Right forelimb (tissue), 1 donor: ENCODE measurements around the gene INHA.

Experiments used
- DNase-seq: peaks from one replicate; pipeline ENCODE4 v3.0.0-alpha.2; 2018

The INHA gene

DNA sequence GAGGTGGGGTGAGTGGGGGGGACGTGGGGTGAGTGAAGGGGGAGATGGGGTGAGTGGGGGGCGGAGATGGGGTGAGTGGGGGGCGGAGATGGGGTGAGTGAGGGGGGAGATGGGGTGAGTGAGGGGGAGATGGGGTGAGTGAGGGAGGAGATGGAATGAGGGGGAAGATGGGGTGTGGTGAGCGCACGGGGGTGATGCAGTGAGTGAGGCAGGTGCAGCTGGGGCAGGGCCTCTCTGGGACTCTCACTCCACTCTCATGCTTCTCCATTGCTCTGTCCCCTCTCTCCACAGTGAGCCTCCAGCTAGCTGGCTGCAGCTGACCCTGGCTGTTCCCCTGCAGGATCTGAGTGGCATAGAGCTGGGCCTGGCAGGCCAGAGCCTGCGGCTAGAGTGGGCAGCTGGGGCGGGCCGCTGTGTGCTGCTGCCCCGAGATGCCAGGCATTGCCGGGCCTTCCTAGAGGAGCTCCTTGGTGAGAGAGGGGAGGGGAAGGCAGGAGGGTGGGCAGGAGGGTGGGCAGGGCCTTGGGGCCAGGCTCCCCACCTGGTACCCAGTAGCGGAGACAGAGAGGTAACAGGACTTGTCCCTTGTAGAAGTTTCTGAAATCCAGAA is 41.5 kb downstream of the INHA start:
- no peak for DNase-seq

DNA sequence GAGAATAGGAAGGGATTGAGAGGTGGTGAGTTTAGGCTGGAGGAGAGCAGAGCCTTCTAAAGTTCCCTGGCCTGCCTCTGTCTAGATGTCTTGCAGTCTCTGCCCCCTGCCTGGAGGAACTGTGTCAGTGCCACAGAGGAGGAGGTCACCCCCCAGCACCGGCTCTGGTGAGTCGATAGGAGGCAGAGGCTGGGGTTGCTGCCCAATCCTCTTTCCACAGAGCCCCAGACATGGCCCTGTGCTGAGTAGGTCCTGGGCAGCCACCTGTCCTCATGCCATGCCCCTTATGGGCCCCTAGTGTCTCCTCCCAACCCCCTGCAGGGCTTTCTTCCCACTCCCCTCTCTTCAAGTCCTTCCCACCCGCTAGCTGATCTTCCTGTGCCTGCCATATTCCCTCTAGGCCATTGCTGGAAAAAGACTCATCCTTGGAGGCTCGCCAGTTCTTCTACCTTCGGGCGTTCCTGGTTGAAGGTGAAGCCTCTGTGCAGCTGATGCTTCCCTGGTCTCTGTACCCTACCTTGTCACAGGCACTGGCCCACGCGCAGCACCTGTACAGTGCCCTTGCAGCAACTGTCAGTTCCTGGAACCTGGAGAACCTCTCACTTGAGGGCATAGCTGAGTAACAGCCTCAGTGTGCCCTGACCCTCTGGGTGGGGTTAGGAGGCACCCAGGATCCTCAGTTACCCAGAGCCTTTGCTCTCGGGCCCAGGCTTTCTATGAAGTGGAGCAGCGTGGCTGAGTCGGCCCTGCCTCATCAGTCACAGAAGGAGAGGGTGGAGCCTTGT is 42.2 kb downstream of the INHA start:
- no peak for DNase-seq

DNA sequence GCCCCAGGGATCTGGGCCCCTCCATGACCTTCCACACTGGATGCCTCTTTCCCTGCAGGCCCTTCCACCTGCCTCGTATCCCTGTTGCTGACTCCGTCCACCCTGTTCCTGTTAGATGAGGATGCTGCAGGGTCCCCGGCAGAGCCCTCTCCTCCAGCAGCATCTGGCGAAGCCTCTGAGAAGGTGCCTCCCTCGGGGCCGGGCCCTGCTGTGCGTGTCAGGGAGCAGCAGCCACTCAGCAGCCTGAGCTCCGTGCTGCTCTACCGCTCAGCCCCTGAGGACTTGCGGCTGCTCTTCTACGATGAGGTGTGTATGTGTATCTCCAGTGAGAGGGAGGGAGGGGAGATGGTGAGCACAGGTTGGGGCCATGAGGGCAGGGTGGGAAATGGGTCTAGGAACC is 42.9 kb downstream of the INHA start:
- DNase-seq = no peak

DNA sequence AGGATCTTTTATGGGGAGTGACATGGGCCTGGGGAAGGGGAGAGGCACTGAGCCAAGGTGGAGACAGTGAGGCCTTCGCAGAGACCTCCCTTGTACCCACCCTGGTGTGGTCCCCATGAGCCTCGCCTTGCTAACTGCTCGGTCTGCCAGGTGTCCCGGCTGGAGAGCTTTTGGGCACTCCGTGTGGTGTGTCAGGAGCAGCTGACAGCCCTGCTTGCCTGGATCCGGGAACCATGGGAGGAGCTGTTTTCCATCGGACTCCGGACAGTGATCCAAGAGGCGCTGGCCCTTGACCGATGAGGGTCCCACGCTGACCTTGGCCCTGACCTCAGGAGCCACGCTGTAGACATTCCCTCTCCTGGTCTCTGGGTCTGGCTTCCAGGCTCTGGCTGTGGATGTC is 43.8 kb downstream of the INHA start:
- no peak for DNase-seq

DNA sequence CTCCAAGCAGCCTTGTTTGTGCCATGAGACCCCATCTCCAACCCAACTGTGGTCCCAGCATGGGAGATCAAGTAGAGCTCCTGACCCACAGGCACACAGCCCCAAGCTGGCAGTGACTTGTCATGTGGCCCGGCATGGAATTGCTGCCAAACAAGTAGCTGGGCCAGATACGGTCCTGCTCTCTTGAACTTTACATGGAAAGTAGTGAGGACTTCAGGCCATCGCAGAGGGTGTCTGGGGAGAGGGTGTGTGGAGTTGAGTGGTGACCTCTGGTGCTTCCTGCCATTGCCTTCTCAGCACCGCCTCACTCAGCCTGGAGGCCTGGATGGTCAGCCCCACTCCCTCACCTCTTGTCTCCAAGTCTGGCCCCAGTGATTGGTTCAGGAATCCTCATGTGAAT is 44.4 kb downstream of the INHA start:
- DNase-seq = no peak

DNA sequence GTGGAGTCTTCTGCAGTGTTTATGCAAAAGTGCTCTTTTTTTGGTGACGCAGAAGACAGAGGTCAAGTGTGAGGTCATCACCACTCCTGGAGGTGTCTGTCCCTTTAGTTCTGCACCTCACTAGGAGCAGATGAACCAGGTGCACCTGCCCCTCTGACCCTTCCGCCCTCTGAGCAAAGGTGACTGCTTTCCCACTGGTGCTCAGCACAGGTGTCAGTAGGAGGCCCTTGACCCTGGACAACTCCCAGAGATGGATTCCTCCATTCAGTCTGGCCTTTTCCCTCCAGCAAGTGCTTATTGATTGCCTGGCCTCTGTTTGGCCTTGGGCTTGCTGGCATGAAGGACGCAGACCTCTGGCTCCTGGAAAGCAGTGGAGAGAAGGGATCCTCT is 46.6 kb downstream of the INHA start:
- DNase-seq = no peak

DNA sequence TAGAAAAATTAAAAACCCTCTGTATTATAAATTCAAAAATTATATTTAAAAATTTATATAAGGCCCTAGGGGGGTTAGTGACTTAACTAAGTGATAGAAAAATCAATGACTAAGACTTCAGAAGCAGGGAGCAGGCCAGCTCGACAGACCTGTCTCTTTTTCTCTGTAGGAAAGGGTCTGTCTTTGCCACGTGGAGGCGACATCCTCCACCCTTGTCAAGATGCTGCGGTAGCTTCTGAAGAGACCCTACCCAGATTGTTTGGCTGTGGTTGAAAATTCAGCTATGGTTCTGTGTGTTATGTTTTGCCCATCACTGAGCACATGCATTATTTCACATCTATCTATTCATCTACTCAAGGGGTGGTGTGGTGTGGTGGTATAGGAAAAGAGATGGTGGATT is 47.1 kb downstream of the INHA start:
- no peak for DNase-seq

DNA sequence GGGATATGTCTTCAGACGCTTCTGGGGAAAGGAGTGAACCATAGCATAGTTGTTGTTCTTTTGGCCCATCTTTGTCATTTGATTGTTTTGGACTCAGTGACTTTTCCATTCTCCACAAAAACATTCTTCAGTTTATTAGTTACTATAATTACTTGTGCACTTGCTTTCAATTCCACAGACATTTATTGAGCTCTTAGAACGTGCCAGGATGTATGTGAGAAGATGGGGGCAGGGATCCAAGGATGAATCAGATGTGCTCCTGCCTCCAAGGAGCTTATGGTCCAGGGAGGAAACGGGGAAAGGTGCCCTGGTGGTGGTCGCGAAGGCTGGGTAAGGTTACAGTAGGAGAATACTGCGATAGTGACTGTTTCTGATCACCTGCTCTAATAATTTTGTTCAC is 48.4 kb downstream of the INHA start:
- DNase-seq = no peak

DNA sequence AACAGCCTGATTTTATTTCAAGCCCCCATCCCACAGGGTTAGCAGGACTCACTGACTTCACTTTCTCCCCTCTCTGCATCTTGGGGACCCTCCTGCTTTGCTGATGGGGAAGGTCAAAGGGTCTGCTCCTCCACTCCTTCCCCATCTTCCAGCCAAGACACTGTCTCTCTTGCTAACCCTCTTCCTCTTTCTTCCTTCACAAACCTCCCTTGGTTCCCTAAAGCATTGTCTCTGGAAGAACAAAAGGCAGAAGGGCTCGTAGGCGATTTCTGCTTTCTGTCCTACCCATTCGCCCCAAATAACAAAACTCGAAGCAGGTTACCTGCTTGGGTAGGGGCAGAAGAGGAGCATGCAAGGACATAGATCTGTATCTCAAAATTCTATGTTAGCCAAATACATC is 49.8 kb downstream of the INHA start:
- no peak for DNase-seq

DNA sequence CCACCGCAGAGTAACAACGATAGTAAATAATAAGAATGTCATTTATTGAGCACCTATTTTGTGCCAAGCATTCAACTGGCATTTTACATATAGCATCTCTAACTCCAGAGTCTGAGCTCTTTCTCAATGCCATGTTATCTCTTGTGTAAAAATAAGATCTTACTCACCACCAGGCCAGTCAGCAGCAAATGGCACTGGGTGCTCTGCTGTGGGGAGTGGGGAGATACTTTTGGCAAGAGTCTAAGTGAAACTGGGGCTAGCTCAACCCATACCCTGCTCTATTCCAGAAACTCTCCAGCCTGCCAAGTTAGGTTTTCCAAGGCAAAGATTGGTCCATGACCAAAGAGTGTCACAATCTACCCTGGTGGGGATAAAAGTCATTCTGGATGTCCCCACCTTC is 50.4 kb downstream of the INHA start:
- no peak for DNase-seq

DNA sequence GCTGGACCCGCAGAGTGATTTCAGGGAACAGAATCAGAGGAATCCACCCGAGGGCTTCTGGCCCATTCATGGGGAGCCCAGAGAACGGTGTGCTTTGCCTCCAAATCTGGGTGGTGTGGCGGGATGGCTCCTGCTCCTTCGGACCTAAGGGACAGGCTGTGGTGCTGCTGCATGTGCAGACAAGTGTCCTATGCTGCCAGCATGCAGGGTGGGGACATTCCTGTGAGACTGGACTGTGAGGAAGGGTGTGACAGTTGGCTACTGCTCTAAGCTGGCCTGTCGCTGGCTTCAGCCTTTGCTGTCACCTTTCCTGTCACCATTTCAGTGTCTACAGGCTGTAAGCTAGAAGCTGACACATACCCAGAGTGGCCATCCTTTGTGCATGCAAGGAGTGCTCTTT is 52.5 kb downstream of the INHA start:
- no peak for DNase-seq

DNA sequence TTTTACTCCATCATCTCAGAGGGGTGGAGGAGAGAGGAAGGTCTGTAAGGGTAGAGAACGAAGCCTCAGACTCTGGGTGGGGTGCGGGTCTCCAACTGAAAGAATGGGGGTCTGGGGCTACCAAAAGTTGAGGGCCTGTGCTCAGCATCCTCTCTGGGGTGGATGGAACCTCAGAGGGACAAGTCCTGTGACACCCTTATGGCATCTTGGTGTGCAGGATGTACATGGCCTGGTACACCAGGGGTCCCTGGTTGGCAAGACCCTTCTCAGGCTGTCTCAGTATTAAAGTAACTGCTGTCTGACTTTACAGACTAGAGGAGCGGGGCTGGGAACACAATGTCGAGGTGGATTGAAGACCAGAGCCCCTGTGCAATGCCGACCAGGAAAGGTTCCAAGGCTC is 53.1 kb downstream of the INHA start:
- DNase-seq = no peak
